ENCODE data around the gene RND2. TPM values are rescaled to one million over a fixed set of nuclear protein-coding genes. Genes with fewer than 3 reads are reported as not detected.

Gene RND2
- total and polyA plus RNA-seq, 2 of the 13 experiments (the other 11 are each of a cell fraction or from before 2014, with no cell fraction given): 0.05 to 0.11 TPM

DNA sequence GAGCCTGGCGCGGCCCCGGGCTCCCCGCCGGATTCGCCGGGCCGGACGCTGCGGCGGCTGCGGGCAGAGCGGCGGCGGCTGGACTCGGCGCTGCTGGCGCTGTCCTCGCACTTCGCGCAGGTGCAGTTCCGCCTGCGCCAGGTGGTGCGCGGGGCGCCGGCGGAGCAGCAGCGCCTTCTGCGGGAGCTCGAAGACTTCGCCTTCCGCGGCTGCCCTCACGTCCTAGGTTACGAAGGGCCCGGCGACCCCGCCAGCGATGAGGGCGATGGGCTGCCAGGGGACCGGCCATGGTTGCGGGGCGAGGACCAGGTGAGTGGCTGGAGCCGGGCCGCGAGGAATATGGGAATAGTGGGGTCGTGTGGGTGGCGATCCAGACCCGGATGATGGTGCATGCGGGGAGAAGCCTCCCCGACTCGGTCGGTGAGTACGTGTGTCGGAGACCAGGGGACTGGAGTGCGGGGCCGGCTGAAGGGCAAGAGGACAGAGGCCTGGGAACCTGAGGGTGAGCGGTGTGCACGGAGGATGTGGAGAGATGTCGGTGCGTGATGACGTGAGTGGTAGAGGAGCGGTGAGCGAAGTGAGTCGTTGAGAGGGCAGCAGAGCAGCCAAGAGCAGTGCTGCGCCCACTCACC lies 44.1 kb upstream of the RND2 start (continued):
- TF ChIP-seq, protein P1, sequence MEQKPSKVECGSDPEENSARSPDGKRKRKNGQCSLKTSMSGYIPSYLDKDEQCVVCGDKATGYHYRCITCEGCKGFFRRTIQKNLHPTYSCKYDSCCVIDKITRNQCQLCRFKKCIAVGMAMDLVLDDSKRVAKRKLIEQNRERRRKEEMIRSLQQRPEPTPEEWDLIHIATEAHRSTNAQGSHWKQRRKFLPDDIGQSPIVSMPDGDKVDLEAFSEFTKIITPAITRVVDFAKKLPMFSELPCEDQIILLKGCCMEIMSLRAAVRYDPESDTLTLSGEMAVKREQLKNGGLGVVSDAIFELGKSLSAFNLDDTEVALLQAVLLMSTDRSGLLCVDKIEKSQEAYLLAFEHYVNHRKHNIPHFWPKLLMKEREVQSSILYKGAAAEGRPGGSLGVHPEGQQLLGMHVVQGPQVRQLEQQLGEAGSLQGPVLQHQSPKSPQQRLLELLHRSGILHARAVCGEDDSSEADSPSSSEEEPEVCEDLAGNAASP (CRISPR knock-in tag; IDR thresholded peaks at IDR 0.05; ENCODE audit: borderline replicate concordance): no peak
- TF ChIP-seq CHD4 (IDR thresholded peaks at IDR 0.05; ENCODE audit: borderline replicate concordance, low read length) (no peak), SKIL (CRISPR knock-in tag; IDR thresholded peaks at IDR 0.05; ENCODE audit: borderline replicate concordance) (0 out of 2 replicates have a peak, but pooled peaks have one; percentile 55), ZNF354B (CRISPR knock-in tag; IDR thresholded peaks at IDR 0.05) (no peak), ZNF33B (CRISPR knock-in tag; IDR thresholded peaks at IDR 0.05) (peak; percentile 94; the same call in 1 of the 2 replicates), ELF3 (CRISPR knock-in tag; IDR thresholded peaks at IDR 0.05) (no peak; the same call in 1 of the 2 replicates), BCL6 (CRISPR knock-in tag; IDR thresholded peaks at IDR 0.05) (no peak), ZNF326 (CRISPR knock-in tag; IDR thresholded peaks at IDR 0.05; ENCODE audit: borderline replicate concordance) (no peak), ZMAT3 (CRISPR knock-in tag; conservative IDR thresholded peaks at IDR 0.05) (no peak; the same call in 1 of the 2 replicates), AHR (CRISPR knock-in tag; IDR thresholded peaks at IDR 0.05) (no peak), RFX5 (IDR thresholded peaks at IDR 0.05; ENCODE audit: low read depth, low read length) (no peak), FOXA1 (IDR thresholded peaks at IDR 0.05) (no peak), FOXA1 (CRISPR knock-in tag; IDR thresholded peaks at IDR 0.05) (no peak), SP140L (CRISPR knock-in tag; IDR thresholded peaks at IDR 0.05; ENCODE audit: borderline replicate concordance) (no peak), MTA3 (CRISPR knock-in tag; IDR thresholded peaks at IDR 0.05) (no peak), TRIM24 (CRISPR knock-in tag; IDR thresholded peaks at IDR 0.05) (no peak), RCOR2 (CRISPR knock-in tag; IDR thresholded peaks at IDR 0.05) (no peak), ZNF790 (CRISPR knock-in tag; IDR thresholded peaks at IDR 0.05; ENCODE audit: borderline replicate concordance) (peak; percentile 92), REL (CRISPR knock-in tag; conservative IDR thresholded peaks at IDR 0.05) (no peak), MBNL3 (CRISPR knock-in tag; conservative IDR thresholded peaks at IDR 0.05) (no peak)
- TF ChIP-seq, protein P2, sequence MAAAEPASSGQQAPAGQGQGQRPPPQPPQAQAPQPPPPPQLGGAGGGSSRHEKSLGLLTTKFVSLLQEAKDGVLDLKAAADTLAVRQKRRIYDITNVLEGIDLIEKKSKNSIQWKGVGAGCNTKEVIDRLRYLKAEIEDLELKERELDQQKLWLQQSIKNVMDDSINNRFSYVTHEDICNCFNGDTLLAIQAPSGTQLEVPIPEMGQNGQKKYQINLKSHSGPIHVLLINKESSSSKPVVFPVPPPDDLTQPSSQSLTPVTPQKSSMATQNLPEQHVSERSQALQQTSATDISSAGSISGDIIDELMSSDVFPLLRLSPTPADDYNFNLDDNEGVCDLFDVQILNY (CRISPR knock-in tag; conservative IDR thresholded peaks at IDR 0.05): no peak
- TF ChIP-seq, protein P3, sequence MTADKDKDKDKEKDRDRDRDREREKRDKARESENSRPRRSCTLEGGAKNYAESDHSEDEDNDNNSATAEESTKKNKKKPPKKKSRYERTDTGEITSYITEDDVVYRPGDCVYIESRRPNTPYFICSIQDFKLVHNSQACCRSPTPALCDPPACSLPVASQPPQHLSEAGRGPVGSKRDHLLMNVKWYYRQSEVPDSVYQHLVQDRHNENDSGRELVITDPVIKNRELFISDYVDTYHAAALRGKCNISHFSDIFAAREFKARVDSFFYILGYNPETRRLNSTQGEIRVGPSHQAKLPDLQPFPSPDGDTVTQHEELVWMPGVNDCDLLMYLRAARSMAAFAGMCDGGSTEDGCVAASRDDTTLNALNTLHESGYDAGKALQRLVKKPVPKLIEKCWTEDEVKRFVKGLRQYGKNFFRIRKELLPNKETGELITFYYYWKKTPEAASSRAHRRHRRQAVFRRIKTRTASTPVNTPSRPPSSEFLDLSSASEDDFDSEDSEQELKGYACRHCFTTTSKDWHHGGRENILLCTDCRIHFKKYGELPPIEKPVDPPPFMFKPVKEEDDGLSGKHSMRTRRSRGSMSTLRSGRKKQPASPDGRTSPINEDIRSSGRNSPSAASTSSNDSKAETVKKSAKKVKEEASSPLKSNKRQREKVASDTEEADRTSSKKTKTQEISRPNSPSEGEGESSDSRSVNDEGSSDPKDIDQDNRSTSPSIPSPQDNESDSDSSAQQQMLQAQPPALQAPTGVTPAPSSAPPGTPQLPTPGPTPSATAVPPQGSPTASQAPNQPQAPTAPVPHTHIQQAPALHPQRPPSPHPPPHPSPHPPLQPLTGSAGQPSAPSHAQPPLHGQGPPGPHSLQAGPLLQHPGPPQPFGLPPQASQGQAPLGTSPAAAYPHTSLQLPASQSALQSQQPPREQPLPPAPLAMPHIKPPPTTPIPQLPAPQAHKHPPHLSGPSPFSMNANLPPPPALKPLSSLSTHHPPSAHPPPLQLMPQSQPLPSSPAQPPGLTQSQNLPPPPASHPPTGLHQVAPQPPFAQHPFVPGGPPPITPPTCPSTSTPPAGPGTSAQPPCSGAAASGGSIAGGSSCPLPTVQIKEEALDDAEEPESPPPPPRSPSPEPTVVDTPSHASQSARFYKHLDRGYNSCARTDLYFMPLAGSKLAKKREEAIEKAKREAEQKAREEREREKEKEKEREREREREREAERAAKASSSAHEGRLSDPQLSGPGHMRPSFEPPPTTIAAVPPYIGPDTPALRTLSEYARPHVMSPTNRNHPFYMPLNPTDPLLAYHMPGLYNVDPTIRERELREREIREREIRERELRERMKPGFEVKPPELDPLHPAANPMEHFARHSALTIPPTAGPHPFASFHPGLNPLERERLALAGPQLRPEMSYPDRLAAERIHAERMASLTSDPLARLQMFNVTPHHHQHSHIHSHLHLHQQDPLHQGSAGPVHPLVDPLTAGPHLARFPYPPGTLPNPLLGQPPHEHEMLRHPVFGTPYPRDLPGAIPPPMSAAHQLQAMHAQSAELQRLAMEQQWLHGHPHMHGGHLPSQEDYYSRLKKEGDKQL (CRISPR knock-in tag; IDR thresholded peaks at IDR 0.05; ENCODE audit: low read depth): no peak

Data from HepG2 (cell line).